Lower leg skin (tissue), 3 donors: ENCODE data around the gene ZNF488.

Experiments used
- CTCF ChIP-seq, 3 donors: fragments of 450-650 bp; IDR thresholded peaks; one replicate each; pipeline ENCODE4 v1.5.1; 2016; ENCODE audit warnings: antibody characterized with exemption in 3 of 3, mild to moderate bottlenecking in 3 of 3, moderate library complexity in 2 of 3
- POLR2A ChIP-seq, 2 donors: fragments of 450-650 bp; IDR thresholded peaks; one replicate each; pipeline ENCODE4 v1.6.1; 2016 to 2017; ENCODE audit warnings: antibody characterized with exemption in 2 of 2, mild to moderate bottlenecking in 1 of 2, moderate library complexity in 1 of 2

GRCh38 chr10:47339759-47340607 is 44.1 kb downstream of the ZNF488 start:
- no peak for TF ChIP-seq CTCF (IDR thresholded peaks at IDR 0.05)
- TF ChIP-seq POLR2A (IDR thresholded peaks at IDR 0.05): no peak
